HCT116 (cell line): Measurements from ENCODE around the gene SHMT1. TPM values are rescaled to one million over a fixed set of nuclear protein-coding genes. Genes with fewer than 3 reads are reported as not detected.

Source experiments
- ATAC-seq: fragments of 200-7000 bp; cut with Tn5 transposase; 2 replicates; pipeline ENCODE4 v1.9.1; 2020; ENCODE audit warnings: mild to moderate bottlenecking, moderate library complexity
- BruUV-seq: library from RNA; stranded (reverse); fragments of 400-500 nt; replicated peaks from 2 replicates; lab custom pipeline; 2021; lab: Mats Ljungman, UMichigan
- CTCF ChIA-PET: fragments of 300-600 bp; sonication (Branson Sonifier 250); formaldehyde crosslinking; loops from one replicate; lab custom pipeline; 2021; ENCODE audit warnings: antibody characterized with exemption; lab: Charles Lee
- POLR2A ChIA-PET: fragments of 300-600, 350-600 bp; sonication (Branson Sonifier 250); formaldehyde crosslinking; loops from one replicate; lab custom pipeline; 2021; ENCODE audit warnings: antibody characterized with exemption; lab: Charles Lee
- RAD21 ChIA-PET, 2 experiments: fragments of 300-600 bp; sonication (Branson Sonifier 250); formaldehyde crosslinking; loops; one replicate each; lab custom pipeline; 2023; ENCODE audit warnings: low total read pairs in 2 of 2; ENCODE audit not compliant: uncharacterized antibody in 2 of 2, unreplicated experiment in 2 of 2, low non-redundant PET in 1 of 2; lab: Charles Lee
- DNase-seq: peaks from one replicate; pipeline ENCODE4 v3.0.0-alpha.2; 2010; ENCODE audit warnings: low read depth, low spot score
- H2AFZ ChIP-seq: fragments of 200-600 bp; shearing (Covaris generic), sonication (generic); 2 replicates; pipeline ENCODE4 v1.6.1; 2017; ENCODE audit warnings: low read depth, mixed run types, mixed read lengths, antibody characterized with exemption, low read length; ENCODE audit not compliant: poor library complexity, severe bottlenecking
- H3K27ac ChIP-seq: 2 replicates; pipeline ENCODE4 v1.5.1; 2012; ENCODE audit warnings: low read depth, low read length
- H3K27me3 ChIP-seq: fragments of 200-600 bp; sonication (generic); 2 replicates; pipeline ENCODE4 v1.6.1; 2016; ENCODE audit warnings: mixed run types, low read length, mixed read lengths; ENCODE audit not compliant: insufficient read depth
- H3K36me3 ChIP-seq, 2 experiments: fragments of 200-500 bp in 1 of 2; fragments of 200-600 bp in 1 of 2; sonication (Bioruptor generic) in 1 of 2; sonication (generic) in 1 of 2; 2 replicates each; pipeline versions ENCODE4 v1.5.1 to v1.6.1; 2014 to 2016; ENCODE audit warnings: low read length in 2 of 2, inconsistent platforms in 1 of 2, mixed read lengths in 1 of 2, mixed run types in 1 of 2; ENCODE audit not compliant: insufficient read depth in 2 of 2, control insufficient read depth in 1 of 2
- H3K4me1 ChIP-seq, 2 experiments: fragments of 200-600 bp in 1 of 2; sonication (generic) in 1 of 2; 2 replicates each; pipeline versions ENCODE4 v1.5.1 to v1.6.1; 2012 to 2017; ENCODE audit warnings: low read length in 2 of 2, inconsistent platforms in 1 of 2, mild to moderate bottlenecking in 1 of 2, mixed read lengths in 1 of 2, mixed run types in 1 of 2, moderate library complexity in 1 of 2; ENCODE audit not compliant: insufficient read depth in 2 of 2, control insufficient read depth in 1 of 2
- H3K4me2 ChIP-seq: fragments of 200-600 bp; sonication (generic); 2 replicates; pipeline ENCODE4 v1.6.1; 2017; ENCODE audit warnings: mixed run types, low read length, mixed read lengths
- H3K4me3 ChIP-seq, 2 experiments: fragments of 200-600 bp in 1 of 2; sonication (generic) in 1 of 2; replicated peaks in 1 of 2; 2 replicates each; pipeline ENCODE4 v1.5.1; 2011 to 2016; ENCODE audit warnings: low read length in 2 of 2, control low read depth in 1 of 2, low read depth in 1 of 2, mild to moderate bottlenecking in 1 of 2, mixed read lengths in 1 of 2, mixed run types in 1 of 2
- H3K79me2 ChIP-seq: fragments of 200-600 bp; sonication (generic); 2 replicates; pipeline ENCODE4 v1.6.1; 2017; ENCODE audit warnings: mild to moderate bottlenecking, mixed run types, low read length, moderate library complexity, mixed read lengths; ENCODE audit not compliant: insufficient read depth
- H3K9ac ChIP-seq: fragments of 200-600 bp; sonication (generic); 2 replicates; pipeline ENCODE4 v1.6.1; 2016; ENCODE audit warnings: low read length, mixed read lengths
- H3K9me2 ChIP-seq: fragments of 200-600 bp; sonication (generic), shearing (Covaris generic); 2 replicates; pipeline ENCODE4 v1.6.1; 2017; ENCODE audit warnings: mixed run types, mild to moderate bottlenecking, moderate library complexity; ENCODE audit not compliant: insufficient read depth
- H3K9me3 ChIP-seq, 2 experiments: fragments of 200-500 bp in 1 of 2; fragments of 200-600 bp in 1 of 2; sonication (Bioruptor generic) in 1 of 2; sonication (generic) in 1 of 2; 2 replicates each; pipeline ENCODE4 v1.6.1; 2014 to 2017; ENCODE audit warnings: low read length in 2 of 2, mixed read lengths in 2 of 2, inconsistent platforms in 1 of 2, low read depth in 1 of 2, mild to moderate bottlenecking in 1 of 2, mixed run types in 1 of 2, moderate library complexity in 1 of 2; ENCODE audit not compliant: control insufficient read depth in 1 of 2, insufficient read depth in 1 of 2
- H4K20me1 ChIP-seq: fragments of 200-600 bp; sonication (generic), shearing (Covaris generic); 2 replicates; pipeline ENCODE4 v1.6.1; 2017; ENCODE audit warnings: mixed run types, mild to moderate bottlenecking, moderate library complexity; ENCODE audit not compliant: insufficient read depth
- ATF3 ChIP-seq: IDR thresholded peaks from 2 replicates; pipeline ENCODE4 v1.6.1; 2012
- CBX3 ChIP-seq: IDR thresholded peaks from 2 replicates; pipeline ENCODE4 v1.6.1; 2012; ENCODE audit warnings: low read depth
- CTCF ChIP-seq, 3 experiments: fragments of 200-600 bp in 1 of 3; sonication (generic) in 1 of 3; IDR thresholded peaks in 2 of 3; conservative IDR thresholded peaks in 1 of 3; 2 replicates each; pipeline ENCODE4 v1.5.1; 2012 to 2017; ENCODE audit warnings: low read depth in 2 of 3, low read length in 2 of 3, antibody characterized with exemption in 1 of 3, borderline replicate concordance in 1 of 3, control low read depth in 1 of 3, mild to moderate bottlenecking in 1 of 3, mixed read lengths in 1 of 3, mixed run types in 1 of 3, moderate library complexity in 1 of 3; ENCODE audit not compliant: insufficient read depth in 1 of 3
- EGR1 ChIP-seq: IDR thresholded peaks from 2 replicates; pipeline ENCODE4 v1.6.1; 2012; ENCODE audit warnings: low read depth
- ELF1 ChIP-seq: IDR thresholded peaks from 2 replicates; pipeline ENCODE4 v1.6.1; 2012; ENCODE audit warnings: low read depth, borderline replicate concordance
- EZH2phosphoT487 ChIP-seq: fragments of 200-600 bp; IDR thresholded peaks from 2 replicates; pipeline ENCODE4 v1.6.1; 2018; ENCODE audit warnings: antibody characterized with exemption, borderline replicate concordance
- FOSL1 ChIP-seq: IDR thresholded peaks from 2 replicates; pipeline ENCODE4 v1.6.1; 2012; ENCODE audit warnings: low read depth
- JUND ChIP-seq: IDR thresholded peaks from 2 replicates; pipeline ENCODE4 v1.6.1; 2012
- POLR2A ChIP-seq: IDR thresholded peaks from 2 replicates; pipeline ENCODE4 v1.7.0; 2011; ENCODE audit warnings: borderline replicate concordance; ENCODE audit not compliant: insufficient read depth, insufficient read length; ENCODE audit errors: extremely low read depth
- POLR2AphosphoS5 ChIP-seq: IDR thresholded peaks from 2 replicates; pipeline ENCODE4 v1.6.1; 2011; ENCODE audit warnings: mild to moderate bottlenecking, low read depth, low read length, moderate library complexity
- RAD21 ChIP-seq: IDR thresholded peaks from 2 replicates; pipeline ENCODE4 v1.6.1; 2012; ENCODE audit warnings: low read depth, mild to moderate bottlenecking
- REST ChIP-seq: IDR thresholded peaks from 2 replicates; pipeline ENCODE4 v1.6.1; 2012; ENCODE audit warnings: low read depth
- SIN3A ChIP-seq: IDR thresholded peaks from 2 replicates; pipeline ENCODE4 v1.6.1; 2012; ENCODE audit warnings: low read depth
- SP1 ChIP-seq: IDR thresholded peaks from 2 replicates; pipeline ENCODE4 v1.6.1; 2012; ENCODE audit warnings: low read depth
- SRF ChIP-seq: IDR thresholded peaks from 2 replicates; pipeline ENCODE4 v1.6.1; 2012; ENCODE audit warnings: low read depth
- YY1 ChIP-seq: IDR thresholded peaks from 2 replicates; pipeline ENCODE4 v1.6.1; 2011; ENCODE audit warnings: low read length, low read depth, moderate library complexity, mild to moderate bottlenecking; ENCODE audit not compliant: insufficient replicate concordance; ENCODE audit errors: extremely low read depth
- ZBTB33 ChIP-seq: IDR thresholded peaks from 2 replicates; pipeline ENCODE4 v1.6.1; 2011; ENCODE audit warnings: mild to moderate bottlenecking, low read length, moderate library complexity; ENCODE audit not compliant: insufficient replicate concordance; ENCODE audit errors: extremely low read depth
- ZFX ChIP-seq: fragments of 450-650 bp; IDR thresholded peaks from 2 replicates; pipeline ENCODE4 v1.6.1; 2017
- intact Hi-C: fragments of 100-400 bp; cut with micrococcal nuclease; formaldehyde crosslinking; loops from 2 replicates; pipeline ENCODE4 v1.10.0; 2022
- total RNA-seq: library from RNA; stranded (reverse); gene quantifications from one replicate; pipeline ENCODE4 v1.2.1, GENCODE V29; 2021; ENCODE audit not compliant: unreplicated experiment
- TF ChIP-seq, protein P1 (sequence below): IDR thresholded peaks from 2 replicates; pipeline ENCODE4 v1.6.1; 2012

The SHMT1 gene
- total RNA-seq, 1 experiment from 2014 or later, result 46.5 TPM

DNA sequence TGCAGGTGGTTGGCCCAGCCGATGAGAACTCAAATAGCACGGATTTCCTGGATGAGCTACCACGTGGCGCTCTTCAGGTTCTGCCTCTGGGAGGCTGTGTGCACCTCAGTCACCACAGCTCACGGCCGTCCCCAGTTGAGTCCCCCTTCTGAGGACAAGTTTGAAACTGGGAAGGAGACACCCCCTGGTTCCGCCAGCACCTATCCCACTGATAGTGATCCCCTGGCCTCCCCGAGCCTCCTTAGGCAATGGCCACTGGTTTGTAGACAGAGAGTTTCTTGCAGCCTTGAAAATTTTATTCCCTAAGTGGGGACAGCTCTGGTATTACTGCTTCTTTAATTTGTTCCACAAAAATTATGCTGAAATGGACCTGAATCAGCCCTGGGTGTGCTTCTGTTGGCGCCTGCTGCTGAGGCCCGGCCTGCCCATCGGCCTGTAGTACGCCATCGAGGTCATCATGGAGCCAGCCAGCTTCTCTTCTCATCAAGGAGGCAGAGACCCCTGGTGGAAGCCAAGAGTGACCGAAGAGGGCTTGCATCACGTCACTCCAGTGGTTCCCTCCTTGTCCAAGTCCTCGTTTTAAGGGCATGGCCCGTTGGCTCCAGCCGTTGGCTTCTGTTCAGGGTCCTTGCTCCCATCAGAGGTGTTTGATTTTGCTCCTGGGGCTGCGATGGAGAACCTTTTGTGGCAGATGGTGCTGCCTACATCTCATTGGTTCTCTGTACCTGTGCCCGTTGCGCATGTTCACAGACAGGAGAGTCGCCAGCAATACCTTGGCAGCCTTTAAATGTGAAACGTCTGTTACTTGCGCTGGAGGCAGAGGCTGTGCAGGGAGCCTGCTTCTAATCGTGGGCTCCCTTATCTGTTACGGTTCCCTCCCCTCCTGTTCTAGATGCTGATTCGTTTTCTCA, 39.0 kb downstream of the SHMT1 start:
- intact Hi-C loops, result no loop called here
- H3K79me2 ChIP-seq, result no peaks in the 10 kb centered on the region
- CTCF ChIA-PET, result interaction anchor here (0.8 to 1.2 kb wide), 2 partner anchors 76 to 107 kb away, joined by 3 to 5 read pairs; no protein-coding TSS in a partner anchor

More for the DNA sequence above, 39.0 kb downstream of the SHMT1 start:
- DNase-seq (no peak), ATAC-seq (no peak)
- Histone ChIP-seq H3K9ac (no peak overlapping the region), H4K20me1 (no peaks in the 10 kb centered on the region), H3K9me3 (no peaks in the 10 kb centered on the region), H3K36me3 (peaks cover 8 to 13% of the 10 kb centered on the region in 2 experiments; a peak in 3 of 4 replicates), H3K27ac (no peak overlapping the region), H2AFZ (no peak overlapping the region), H3K4me1 (no peaks in the 10 kb centered on the region), H3K9me2 (no peaks in the 10 kb centered on the region), H3K27me3 (no peaks in the 10 kb centered on the region), H3K4me3 (no peak overlapping the region), H3K4me2 (no peak overlapping the region)
- BruUV-seq, result no TSS peak
- ChIA-PET RAD21 (no interaction called here), POLR2A (no interaction called here)
- no peak for TF ChIP-seq REST
- TF ChIP-seq POLR2AphosphoS5, result no peak
- no peak for TF ChIP-seq ZFX
- no peak for TF ChIP-seq EGR1
- no peak for TF ChIP-seq ZBTB33
- TF ChIP-seq FOSL1, result no peak
- no peak for TF ChIP-seq ATF3
- TF ChIP-seq POLR2A, result no peak
- no peak for TF ChIP-seq YY1
- no peak for TF ChIP-seq JUND
- no peak for TF ChIP-seq SIN3A
- no peak for TF ChIP-seq CTCF (IDR thresholded peaks at IDR 0.05 in 2 of 3, conservative IDR thresholded peaks at IDR 0.05 in 1 of 3; ENCODE audit: borderline replicate concordance in 1 of 3, insufficient read depth in 1 of 3, low read depth in 2 of 3, low read length in 2 of 3)
- TF ChIP-seq CBX3, result no peak
- TF ChIP-seq SRF, result no peak
- TF ChIP-seq EZH2phosphoT487, result no peak
- TF ChIP-seq SP1, result no peak
- TF ChIP-seq, protein P1, sequence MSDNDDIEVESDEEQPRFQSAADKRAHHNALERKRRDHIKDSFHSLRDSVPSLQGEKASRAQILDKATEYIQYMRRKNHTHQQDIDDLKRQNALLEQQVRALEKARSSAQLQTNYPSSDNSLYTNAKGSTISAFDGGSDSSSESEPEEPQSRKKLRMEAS, result no peak
- no peak for TF ChIP-seq ELF1
- no peak for TF ChIP-seq RAD21
